ENCODE results near the gene LMO2. TPM values are rescaled to one million over a fixed set of nuclear protein-coding genes. Genes with fewer than 3 reads are reported as not detected.

Gene LMO2
- polyA plus RNA-seq, 3 donors = 4.6 to 44.0 (median 21.5) TPM

DNA sequence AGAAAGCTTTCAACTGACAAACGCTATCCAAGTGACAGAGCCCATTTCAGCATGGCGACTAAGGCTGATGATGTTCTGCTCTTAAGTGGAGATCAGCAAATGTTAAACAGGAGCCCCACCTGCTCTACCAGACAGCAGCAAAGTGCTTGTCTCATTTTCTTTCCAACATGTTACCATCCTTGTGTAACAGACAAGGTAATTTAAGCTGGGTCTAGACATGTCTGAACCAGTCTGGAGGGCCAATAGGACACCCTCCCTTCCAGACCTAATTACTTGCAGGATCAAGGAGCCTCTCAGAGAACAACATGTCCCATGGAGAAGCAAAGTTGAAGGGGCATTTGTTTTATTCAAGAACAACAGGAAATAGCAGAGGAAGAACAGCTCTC, 3.9 kb upstream of the LMO2 start:
- no peak overlapping the region for H3K27ac ChIP-seq (ENCODE audit: low read depth, low read length)
- WGBS, 3 donors = 93 to 95% (median 94%) methylated on average over 2 of the region's 2 CpGs

DNA sequence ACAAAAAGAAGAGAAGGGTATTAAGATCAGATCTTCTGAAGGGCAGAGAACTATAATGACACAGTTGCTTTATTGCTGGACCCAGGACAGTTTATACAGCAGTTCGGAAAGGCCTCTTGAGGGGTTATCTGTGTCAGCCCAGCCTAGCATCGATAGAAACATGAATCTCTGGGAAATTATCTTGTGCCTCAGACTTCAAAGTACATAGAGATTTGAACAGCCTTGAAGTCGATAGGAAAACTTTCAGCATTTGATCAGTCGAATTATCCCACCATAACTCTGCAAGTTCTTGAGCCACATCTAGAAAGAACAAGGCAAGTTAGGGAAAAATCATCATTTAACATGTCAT, 2.5 kb upstream of the LMO2 start:
- no peak overlapping the region for H3K27ac ChIP-seq (ENCODE audit: low read depth, low read length)
- 51 to 63% (median 54%) methylated on average over 4 of the region's 4 CpGs for WGBS, 3 donors

GRCh38 chr11:33893711-33894397, 2.0 kb upstream of the LMO2 start:
- no peak overlapping the region for H3K27ac ChIP-seq (ENCODE audit: low read depth, low read length)
- 46 to 80% (median 61%) methylated on average over 14 of the region's 14 CpGs for WGBS, 3 donors

DNA sequence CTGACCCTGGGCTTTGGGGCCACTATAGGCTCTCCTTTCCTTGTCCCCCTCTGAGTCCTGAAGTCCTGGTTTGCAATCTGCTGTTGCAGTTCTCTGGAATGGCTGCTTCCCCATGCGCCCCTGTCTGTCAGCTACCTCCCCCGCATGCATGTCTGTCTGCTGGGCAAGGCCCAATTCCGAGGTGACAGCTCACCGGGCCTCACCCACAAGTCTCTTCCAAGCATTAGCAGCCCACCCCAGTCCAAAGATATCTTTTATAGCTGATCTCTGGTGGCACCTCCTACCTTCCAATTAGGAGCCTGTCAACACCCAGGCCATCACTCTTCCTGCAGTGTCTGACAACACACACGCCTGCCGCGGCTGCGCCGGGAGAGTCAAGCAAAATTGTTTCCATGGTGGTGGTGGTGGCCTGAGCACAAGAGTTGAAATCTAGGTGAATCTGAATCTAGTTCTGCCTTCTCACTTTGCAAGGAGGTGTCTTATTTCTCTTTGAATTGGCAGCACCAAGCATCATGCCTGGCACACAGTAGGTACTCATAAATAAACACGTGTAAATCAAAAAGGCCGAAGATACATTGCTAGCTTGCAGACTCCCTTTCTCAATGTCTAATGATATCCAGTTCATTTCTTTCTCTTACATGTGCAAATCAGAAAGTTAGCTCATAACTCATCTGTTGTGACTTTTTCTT, 1.2 kb upstream of the LMO2 start:
- WGBS, 3 donors = 48 to 81% (median 64%) methylated on average over 11 of the region's 11 CpGs
- no peak overlapping the region for H3K27ac ChIP-seq (ENCODE audit: low read depth, low read length)

DNA sequence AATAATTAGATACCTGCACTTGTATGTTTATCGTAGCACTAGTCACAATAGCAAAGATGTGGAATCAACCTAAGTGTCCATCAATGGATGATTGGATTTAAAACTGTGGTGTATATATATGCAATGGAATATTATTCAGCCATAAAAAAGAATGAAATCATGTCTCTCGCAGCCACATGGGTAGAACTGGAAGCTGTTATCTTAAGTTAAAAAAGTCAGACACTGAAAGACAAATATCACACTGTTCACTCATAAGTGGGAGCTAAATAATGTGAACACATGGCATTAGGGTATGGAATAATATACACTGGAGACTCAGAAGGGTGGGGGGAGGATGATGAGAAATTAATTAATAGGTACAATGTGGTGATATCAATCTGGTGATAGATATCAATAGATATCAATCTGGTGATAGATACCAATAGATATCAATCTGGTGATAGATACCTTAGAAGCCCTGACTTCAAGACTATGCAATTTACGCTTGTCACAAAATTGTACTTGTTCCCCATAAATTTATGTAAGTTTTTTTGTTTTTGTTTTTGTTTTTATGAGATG, 2.0 kb downstream of the LMO2 start:
- no peak overlapping the region for H3K27ac ChIP-seq (ENCODE audit: low read depth, low read length)
- WGBS, 3 donors = 89 to 91% (median 91%) methylated on average over 3 of the region's 3 CpGs

DNA sequence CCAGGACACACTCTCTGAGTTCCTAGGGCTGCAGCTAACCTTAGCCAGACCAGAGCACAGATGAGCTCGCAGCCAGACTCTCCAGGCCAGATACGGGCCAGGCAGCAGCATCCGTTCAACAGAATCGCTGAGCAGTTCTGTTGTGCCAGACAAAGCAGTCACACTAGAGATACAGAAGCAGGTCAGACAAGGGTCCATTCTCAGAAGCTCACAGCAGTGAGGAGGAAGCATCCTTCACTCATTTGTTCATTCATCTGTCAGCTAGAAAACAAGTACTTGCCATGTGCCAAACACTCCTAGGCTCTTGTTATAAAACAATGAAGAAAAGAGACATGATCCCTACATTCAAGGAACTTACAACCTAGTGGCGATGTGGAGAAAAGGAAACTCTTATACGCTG, 2.6 kb downstream of the LMO2 start:
- no peak overlapping the region for H3K27ac ChIP-seq (ENCODE audit: low read depth, low read length)
- WGBS, 3 donors = 63 to 92% (median 75%) methylated on average over 6 of the region's 6 CpGs

GRCh38 chr11:33887886-33888285, 4.0 kb downstream of the LMO2 start:
- no peak overlapping the region for H3K27ac ChIP-seq (ENCODE audit: low read depth, low read length)
- WGBS, 3 donors = 88 to 93% (median 90%) methylated on average over 5 of the region's 5 CpGs

- 67 to 76% (median 74%) methylated on average over 3 of the region's 3 CpGs for WGBS, 3 donors
- H3K27ac ChIP-seq (ENCODE audit: low read depth, low read length) = no peak overlapping the region
Observed at GRCh38 chr11:33885338-33886005, 6.4 kb downstream of the LMO2 start.

GRCh38 chr11:33884601-33885000, 7.3 kb downstream of the LMO2 start:
- WGBS, 3 donors = 83 to 86% (median 83%) methylated on average over 3 of the region's 3 CpGs
- no peak overlapping the region for H3K27ac ChIP-seq (ENCODE audit: low read depth, low read length)

DNA sequence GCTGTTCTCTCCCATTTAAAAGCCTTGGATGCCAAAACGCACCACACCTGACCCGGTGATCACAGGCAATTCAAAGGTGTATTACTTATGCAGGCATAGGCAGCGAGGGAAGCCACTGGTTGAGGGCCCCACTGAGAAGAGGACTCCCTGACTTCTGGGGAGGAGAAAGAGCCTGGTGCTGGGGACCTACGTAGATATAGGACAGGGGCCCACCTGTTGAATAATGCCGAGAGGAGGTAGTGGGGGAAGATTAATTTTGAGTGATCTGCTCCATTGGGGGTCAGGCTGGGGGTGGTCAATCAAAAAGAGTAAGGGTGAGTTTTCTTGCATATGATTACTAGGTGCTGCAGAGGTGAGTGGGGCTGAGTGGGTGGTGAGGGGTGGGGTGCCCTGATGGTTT, 7.8 kb downstream of the LMO2 start:
- 89 to 91% (median 89%) methylated on average over 5 of the region's 5 CpGs for WGBS, 3 donors

GRCh38 chr11:33881651-33882503, 10.0 kb downstream of the LMO2 start:
- no peak overlapping the region for H3K27ac ChIP-seq (ENCODE audit: low read depth, low read length)
- 41 to 54% (median 48%) methylated on average over 11 of the region's 11 CpGs for WGBS, 3 donors

More for the DNA sequence above, 7.8 kb downstream of the LMO2 start:
- no peak overlapping the region for H3K27ac ChIP-seq (ENCODE audit: low read depth, low read length)

- WGBS, 3 donors = 55 to 78% (median 63%) methylated on average over 7 of the region's 7 CpGs
- H3K27ac ChIP-seq (ENCODE audit: low read depth, low read length) = no peak overlapping the region
Observed at GRCh38 chr11:33880979-33881378, 10.9 kb downstream of the LMO2 start.

DNA sequence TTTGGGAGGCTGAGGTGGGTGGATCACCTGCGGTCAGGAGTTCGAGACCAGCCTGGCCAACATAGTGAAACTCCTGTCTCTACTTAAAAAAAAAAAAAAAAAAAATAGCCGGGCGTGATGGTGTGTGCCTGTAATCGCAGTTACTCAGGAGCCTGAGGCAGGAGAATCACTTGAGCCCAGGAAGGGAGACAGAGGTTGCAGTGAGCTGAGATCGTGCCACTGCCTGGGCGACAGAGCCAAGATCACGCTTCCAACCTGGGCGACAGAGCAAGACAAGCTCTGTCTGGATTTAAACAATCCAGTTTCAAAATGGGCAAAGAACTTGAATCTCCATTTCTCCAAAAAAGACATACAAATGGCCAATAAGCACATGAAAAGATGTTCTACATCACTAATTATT, 12.5 kb downstream of the LMO2 start:
- no peak overlapping the region for H3K27ac ChIP-seq (ENCODE audit: low read depth, low read length)
- WGBS, 3 donors = 79 to 93% (median 82%) methylated on average over 7 to 9 of the region's 9 CpGs

DNA sequence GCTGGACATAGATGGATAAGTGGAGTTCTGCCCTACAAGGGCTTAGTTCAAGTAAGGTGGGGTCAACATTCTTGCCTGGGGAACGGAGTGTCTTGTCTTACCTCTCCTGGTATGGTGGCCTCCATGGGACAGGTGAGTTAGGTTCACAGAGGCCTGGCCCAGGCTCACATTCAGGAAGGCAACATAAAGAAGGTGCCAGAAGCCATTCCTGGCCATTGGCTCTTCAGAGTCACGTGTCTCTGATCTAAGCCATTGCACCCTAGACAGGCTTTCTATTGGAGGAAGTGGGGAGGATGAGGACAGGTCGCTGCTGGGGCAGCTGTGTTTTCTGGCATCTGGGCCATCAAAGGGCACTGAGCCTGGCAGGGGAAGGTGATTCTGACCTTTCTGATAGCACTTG, 14.8 kb downstream of the LMO2 start:
- WGBS, 3 donors = 64 to 89% (median 79%) methylated on average over 3 of the region's 3 CpGs
- H3K27ac ChIP-seq (ENCODE audit: low read depth, low read length) = no peak overlapping the region

GRCh38 chr11:33875621-33876294, 16.1 kb downstream of the LMO2 start:
- H3K27ac ChIP-seq (ENCODE audit: low read depth, low read length) = no peak overlapping the region
- WGBS, 3 donors = 86 to 94% (median 88%) methylated on average over 2 of the region's 2 CpGs

DNA sequence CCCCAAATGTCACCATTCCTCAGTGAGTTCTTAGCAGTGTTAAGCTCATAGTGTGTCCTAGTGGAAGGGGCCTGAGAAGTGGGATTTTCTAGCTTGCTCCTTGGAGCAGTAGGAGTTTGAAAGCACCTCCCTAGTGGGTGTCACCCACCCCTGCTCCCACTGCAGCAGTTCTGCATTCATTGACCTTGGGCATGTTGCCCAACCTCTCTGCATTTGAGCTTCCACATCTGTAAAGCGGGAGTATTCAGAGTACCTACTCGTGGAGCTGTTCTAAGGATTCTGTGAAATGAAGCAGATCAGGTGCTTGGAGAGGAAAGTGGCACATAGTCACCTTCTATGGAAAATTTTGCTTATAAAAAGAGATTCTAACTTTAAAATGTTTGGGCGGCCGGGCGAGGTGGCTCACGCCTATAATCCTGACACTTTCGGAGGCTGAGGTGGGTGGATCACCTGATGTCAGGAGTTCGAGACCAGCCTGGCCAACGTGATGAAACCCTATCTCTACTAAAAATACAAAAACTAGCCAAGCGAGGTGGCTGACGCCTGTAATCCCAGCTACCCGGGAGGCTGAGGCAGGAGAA, 16.9 kb downstream of the LMO2 start:
- no peak overlapping the region for H3K27ac ChIP-seq (ENCODE audit: low read depth, low read length)
- WGBS, 3 donors = 76 to 87% (median 80%) methylated on average over 12 of the region's 12 CpGs

GRCh38 chr11:33874433-33874832, 17.4 kb downstream of the LMO2 start:
- H3K27ac ChIP-seq (ENCODE audit: low read depth, low read length) = no peak overlapping the region
- WGBS, 3 donors = 59 to 89% (median 60%) methylated on average over 3 of the region's 3 CpGs
